Left ventricle myocardium inferior (tissue), 1 donor: ENCODE results near the gene UNC13D. TPM values are rescaled to one million over a fixed set of nuclear protein-coding genes. Genes with fewer than 3 reads are reported as not detected.
A peak's percentile ranks its signal among the peaks of the same experiment; 100 is the strongest.

Source experiments
- DNase-seq: peaks from one replicate; pipeline ENCODE4 v3.0.0-alpha.2; 2020
- H3K27ac ChIP-seq: fragments of 200-600 bp; replicated peaks from 2 replicates; pipeline ENCODE4 v1.8.0; 2021
- H3K27me3 ChIP-seq: fragments of 200-600 bp; 2 replicates; pipeline ENCODE4 v1.8.0; 2021; ENCODE audit warnings: low read depth
- H3K36me3 ChIP-seq: fragments of 200-600 bp; 2 replicates; pipeline ENCODE4 v1.8.0; 2021
- H3K4me1 ChIP-seq: fragments of 200-600 bp; 2 replicates; pipeline ENCODE4 v1.8.0; 2021
- H3K4me3 ChIP-seq: fragments of 200-600 bp; 2 replicates; pipeline ENCODE4 v1.8.0; 2021; ENCODE audit warnings: mild to moderate bottlenecking, moderate library complexity
- H3K9me3 ChIP-seq: fragments of 200-600 bp; replicated peaks from 2 replicates; pipeline ENCODE4 v1.8.0; 2021
- intact Hi-C: fragments of 100-400 bp; cut with micrococcal nuclease; formaldehyde crosslinking; loops from one replicate; pipeline ENCODE4 v1.11.0; 2022
- total RNA-seq: library from RNA; stranded (reverse); fragmentation: NEBNext Ultra II Directional; extraction: Animal tissue kit (Norgen Biotek cat#: 25700); gene quantifications from one replicate; pipeline ENCODE4 v1.2.1, GENCODE V29; 2021
- TF ChIP-seq, protein P1 (sequence below): fragments of 200-600 bp; IDR thresholded peaks from 2 replicates; pipeline ENCODE4 v1.8.0; 2021; ENCODE audit warnings: antibody characterized with exemption, mild to moderate bottlenecking, borderline replicate concordance
- donor health status: DM: no; HTN: yes; CAD: no; lungs with severe emphysema.

Gene UNC13D
- total RNA-seq, 1 donor from 2014 or later, result 13.3 TPM

DNA sequence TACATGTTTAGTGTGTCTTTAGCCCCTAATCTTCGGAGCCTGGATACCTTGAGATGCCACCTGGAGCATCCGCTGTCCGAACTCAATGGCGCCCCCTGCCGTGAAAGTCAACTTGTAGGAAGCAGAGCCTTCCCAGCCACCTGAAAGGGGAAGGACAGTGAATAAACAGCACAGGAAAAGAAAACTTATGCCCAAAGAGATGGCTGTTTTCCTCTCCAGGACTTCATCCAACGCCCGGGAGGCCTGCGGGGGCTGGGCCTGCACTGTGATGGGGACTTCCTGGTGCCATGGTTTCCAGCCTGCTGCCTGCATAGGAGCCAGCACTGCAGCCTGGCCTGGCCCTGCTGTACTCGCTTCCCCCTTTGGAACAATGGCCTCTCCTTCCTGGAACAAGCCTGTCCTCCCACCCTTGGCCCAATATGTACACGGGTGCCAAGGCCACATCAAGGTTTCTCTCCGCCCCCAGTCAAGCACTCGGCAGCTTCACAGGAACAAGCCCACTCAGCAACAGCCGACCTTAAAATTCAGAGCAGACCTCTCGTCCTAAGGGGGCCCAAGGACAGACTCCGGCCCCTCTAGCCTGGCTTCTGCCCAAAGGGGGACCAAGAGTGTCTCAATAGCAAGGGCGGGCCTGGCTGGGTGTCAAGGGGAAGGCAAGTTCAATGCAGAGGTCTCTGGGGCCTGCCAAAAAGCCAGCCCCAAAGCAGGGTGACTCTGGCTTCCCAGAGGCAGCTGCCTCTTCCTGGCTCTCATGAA lies 4.5 kb upstream of the UNC13D start:
- H3K27me3 ChIP-seq, result no peaks in the 10 kb centered on the region
- H3K4me1 ChIP-seq, result peaks cover 100% of the 10 kb centered on the region
- peak overlapping the region; percentile 5 for H3K4me3 ChIP-seq
- intact Hi-C loops, result no loop called here
- peaks cover 66% of the 10 kb centered on the region for H3K36me3 ChIP-seq
- H3K9me3 ChIP-seq, result no peaks in the 10 kb centered on the region
- DNase-seq, result peak; percentile 65
- peak overlapping the region; percentile 90 for H3K27ac ChIP-seq
- TF ChIP-seq, protein P1, sequence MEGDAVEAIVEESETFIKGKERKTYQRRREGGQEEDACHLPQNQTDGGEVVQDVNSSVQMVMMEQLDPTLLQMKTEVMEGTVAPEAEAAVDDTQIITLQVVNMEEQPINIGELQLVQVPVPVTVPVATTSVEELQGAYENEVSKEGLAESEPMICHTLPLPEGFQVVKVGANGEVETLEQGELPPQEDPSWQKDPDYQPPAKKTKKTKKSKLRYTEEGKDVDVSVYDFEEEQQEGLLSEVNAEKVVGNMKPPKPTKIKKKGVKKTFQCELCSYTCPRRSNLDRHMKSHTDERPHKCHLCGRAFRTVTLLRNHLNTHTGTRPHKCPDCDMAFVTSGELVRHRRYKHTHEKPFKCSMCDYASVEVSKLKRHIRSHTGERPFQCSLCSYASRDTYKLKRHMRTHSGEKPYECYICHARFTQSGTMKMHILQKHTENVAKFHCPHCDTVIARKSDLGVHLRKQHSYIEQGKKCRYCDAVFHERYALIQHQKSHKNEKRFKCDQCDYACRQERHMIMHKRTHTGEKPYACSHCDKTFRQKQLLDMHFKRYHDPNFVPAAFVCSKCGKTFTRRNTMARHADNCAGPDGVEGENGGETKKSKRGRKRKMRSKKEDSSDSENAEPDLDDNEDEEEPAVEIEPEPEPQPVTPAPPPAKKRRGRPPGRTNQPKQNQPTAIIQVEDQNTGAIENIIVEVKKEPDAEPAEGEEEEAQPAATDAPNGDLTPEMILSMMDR, result peak; percentile 70

DNA sequence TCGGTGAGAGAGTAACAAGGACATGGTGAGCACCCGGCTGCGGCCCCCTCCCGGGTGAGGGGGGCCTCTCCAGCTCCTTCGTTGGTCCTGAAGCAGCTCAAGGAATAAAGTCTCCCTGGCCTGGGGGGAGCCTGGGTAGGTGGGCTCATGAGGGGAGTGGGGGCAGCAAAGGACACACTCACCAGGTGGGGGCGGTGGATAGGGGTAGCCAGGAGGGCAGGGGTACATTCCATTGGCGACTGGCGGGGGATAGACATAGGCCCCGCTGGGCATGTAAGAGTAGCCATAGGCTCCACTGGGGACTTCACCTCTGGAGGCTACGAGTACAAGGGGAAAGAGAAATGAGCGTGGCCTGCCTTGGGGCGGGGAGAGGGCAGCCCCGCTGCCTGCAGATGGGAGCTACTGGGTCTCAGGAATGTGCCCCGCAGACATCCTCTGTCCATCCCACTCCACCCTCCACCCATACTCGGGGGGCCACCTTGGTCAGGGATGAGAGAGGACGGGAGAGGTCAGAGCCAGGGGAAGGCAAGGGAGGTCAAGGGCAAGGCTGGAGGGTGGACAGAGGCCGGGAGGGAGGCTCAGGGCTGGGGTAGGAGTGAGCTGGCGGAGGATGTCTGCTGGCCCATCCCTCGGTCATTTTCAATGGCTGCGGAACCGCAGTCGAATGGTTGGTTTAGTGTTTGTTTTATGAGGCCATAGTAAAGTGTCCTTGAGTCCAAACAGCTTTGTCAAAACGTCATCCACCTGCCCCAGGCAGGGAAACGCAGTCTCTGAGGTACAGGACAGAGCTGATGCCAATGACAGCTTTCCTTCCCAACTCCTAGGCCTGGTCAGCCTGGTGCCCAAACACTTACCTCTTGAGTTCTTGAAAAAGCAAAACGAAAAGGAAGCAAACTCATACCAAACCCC lies 3.7 kb upstream of the UNC13D start:
- Histone ChIP-seq H3K4me1 (peaks cover 93% of the 10 kb centered on the region), H3K27ac (peak overlapping the region; percentile 90), H3K9me3 (no peaks in the 10 kb centered on the region), H3K27me3 (no peaks in the 10 kb centered on the region), H3K4me3 (peak overlapping the region; percentile 5), H3K36me3 (peaks cover 66% of the 10 kb centered on the region)
- DNase-seq, result no peak
- TF ChIP-seq, protein P1, result no peak
- intact Hi-C loops, result no loop called here

DNA sequence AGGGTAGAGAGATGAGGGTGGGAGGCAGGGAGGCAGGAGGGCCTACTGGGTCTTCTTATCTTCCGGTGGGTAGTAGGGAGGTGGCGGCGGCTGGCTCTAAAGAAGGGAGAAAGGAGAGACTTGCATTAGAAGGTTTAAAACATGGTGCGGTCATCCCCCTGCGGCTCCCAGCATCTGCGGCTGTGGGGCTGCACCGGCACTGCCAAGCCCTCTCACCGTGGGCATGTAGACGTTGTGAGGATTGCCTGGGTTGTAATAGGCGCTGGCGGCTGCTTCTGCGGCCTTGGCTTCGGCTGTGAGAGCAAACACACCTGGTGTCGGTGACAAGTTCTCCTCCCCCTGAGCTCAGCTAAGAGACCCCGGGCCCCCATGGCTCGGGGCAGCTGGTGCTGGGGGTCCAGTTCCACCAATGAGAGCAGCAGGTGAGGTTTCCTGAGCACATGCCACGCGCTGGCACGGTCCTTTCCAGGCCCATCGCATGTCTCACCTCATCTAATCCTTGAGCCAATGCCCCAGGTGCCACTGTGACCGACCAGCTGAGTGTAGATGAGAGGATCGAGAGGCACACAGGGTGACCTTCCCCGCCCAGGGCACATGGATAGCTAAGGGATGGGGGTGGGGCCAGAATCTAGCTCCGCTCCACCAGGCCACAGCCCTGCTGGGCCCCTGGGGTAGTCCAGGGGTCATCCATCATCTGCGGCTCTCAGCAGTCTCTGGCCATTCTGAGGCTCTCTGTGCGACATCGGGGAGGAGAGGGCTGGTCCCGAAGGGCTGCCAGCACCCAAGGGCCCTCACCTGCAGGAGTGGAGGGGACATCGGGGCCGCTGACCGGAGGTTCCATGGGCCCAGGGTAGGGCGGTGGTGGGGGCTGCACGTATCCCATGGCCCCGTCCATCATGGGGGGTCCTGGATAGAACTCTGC lies 2.7 kb upstream of the UNC13D start:
- H3K4me3 ChIP-seq, result peak overlapping the region; percentile 10
- peak overlapping the region; percentile 90 for H3K27ac ChIP-seq
- peaks cover 84% of the 10 kb centered on the region for H3K4me1 ChIP-seq
- no peak for DNase-seq
- peaks cover 61% of the 10 kb centered on the region for H3K36me3 ChIP-seq
- TF ChIP-seq, protein P1, result no peak
- intact Hi-C loops, result no loop called here
- H3K27me3 ChIP-seq, result no peaks in the 10 kb centered on the region
- no peaks in the 10 kb centered on the region for H3K9me3 ChIP-seq

DNA sequence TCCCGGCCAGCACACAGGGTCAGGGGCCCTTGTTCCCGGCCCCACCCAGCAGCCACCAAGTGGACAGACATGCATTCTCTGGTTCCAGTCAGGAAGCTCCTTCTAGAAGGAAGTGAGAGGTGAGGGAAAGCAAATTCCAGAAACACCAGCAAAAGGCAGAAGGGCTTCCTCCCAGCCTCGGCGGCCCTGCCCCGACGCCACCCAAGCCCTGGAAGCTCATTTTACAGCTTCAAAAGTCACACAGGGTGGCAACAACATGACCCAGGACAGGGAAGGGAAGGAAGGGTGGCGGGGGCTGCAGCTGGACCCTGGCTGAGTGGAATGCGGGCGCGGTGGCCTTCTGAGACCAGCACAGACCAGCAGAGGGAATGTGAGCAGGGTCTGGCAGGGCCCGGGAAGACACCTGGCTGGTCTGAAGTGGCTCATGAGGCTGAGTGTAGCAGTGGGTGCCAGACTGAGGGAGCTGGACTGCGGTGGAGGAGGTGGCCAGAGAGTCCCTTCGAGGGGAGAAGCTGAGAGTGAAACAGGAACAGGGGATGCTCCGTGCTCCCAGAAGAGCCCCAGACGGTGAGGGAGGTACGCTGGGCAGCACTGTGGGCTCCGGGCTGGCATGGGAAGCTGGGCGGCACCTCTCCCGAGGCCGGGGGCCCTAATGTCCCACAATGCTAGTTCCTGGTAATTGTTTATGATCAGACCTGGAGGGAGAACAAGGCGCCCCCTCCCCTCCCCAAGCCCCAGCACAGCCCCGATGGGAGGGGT lies 1.9 kb upstream of the UNC13D start:
- no peaks in the 10 kb centered on the region for H3K9me3 ChIP-seq
- peak overlapping the region; percentile 10 for H3K4me3 ChIP-seq
- no peaks in the 10 kb centered on the region for H3K27me3 ChIP-seq
- TF ChIP-seq, protein P1, result no peak
- peak overlapping the region; percentile 90 for H3K27ac ChIP-seq
- peaks cover 53% of the 10 kb centered on the region for H3K36me3 ChIP-seq
- H3K4me1 ChIP-seq, result peaks cover 76% of the 10 kb centered on the region
- intact Hi-C loops, result no loop called here
- DNase-seq, result no peak
